WTC11 (cell line): ENCODE measurements around the gene CMTM2. TPM values are rescaled to one million over a fixed set of nuclear protein-coding genes. Genes with fewer than 3 reads are reported as not detected.

ENCODE experiments used
- ATAC-seq: fragments of 200-7000 bp; cut with Tn5 transposase; 2 replicates; pipeline ENCODE4 v1.10.0; 2021; ENCODE audit warnings: mild to moderate bottlenecking, moderate library complexity
- CTCF ChIA-PET: fragments of 300-600 bp; sonication (Branson Sonifier 250); formaldehyde crosslinking; loops from one replicate; lab custom pipeline; 2021; ENCODE audit warnings: antibody characterized with exemption; lab: Charles Lee
- POLR2A ChIA-PET: fragments of 350-600 bp; sonication (Branson Sonifier 250); formaldehyde crosslinking; loops from one replicate; lab custom pipeline; 2021; ENCODE audit warnings: antibody characterized with exemption; lab: Charles Lee
- DNase-seq: peaks from one replicate; pipeline ENCODE4 v3.0.0; 2021; ENCODE audit warnings: low spot score
- H3K27ac Mint-ChIP-seq: 2 replicates; pipeline ENCODE4 v1.8.0; 2021; ENCODE audit warnings: mixed read lengths
- H3K27me3 Mint-ChIP-seq: 2 replicates; pipeline ENCODE4 v1.8.0; 2021; ENCODE audit warnings: low read depth, mild to moderate bottlenecking, moderate library complexity, mixed read lengths
- H3K36me3 Mint-ChIP-seq: 2 replicates; pipeline ENCODE4 v1.8.0; 2021; ENCODE audit warnings: mixed read lengths
- H3K4me1 Mint-ChIP-seq: 2 replicates; pipeline ENCODE4 v1.8.0; 2022; ENCODE audit warnings: mixed read lengths
- H3K4me3 Mint-ChIP-seq: 2 replicates; pipeline ENCODE4 v1.8.0; 2021; ENCODE audit warnings: mild to moderate bottlenecking, moderate library complexity, mixed read lengths
- H3K9me3 Mint-ChIP-seq: 2 replicates; pipeline ENCODE4 v1.8.0; 2021; ENCODE audit warnings: mixed read lengths
- ATF2 ChIP-seq: sonication (generic); formaldehyde crosslinking; IDR thresholded peaks from 2 replicates; pipeline ENCODE4 v1.8.1; 2022; ENCODE audit warnings: low read depth, missing genetic modification reagents, borderline replicate concordance
- ATF3 ChIP-seq: sonication (generic); formaldehyde crosslinking; conservative IDR thresholded peaks from 2 replicates; pipeline ENCODE4 v1.8.1; 2022; ENCODE audit warnings: mild to moderate bottlenecking, missing genetic modification reagents
- CREB1 ChIP-seq: sonication (generic); formaldehyde crosslinking; IDR thresholded peaks from 2 replicates; pipeline ENCODE4 v1.8.0; 2023; ENCODE audit warnings: mild to moderate bottlenecking, missing genetic modification reagents
- E2F1 ChIP-seq: sonication (generic); formaldehyde crosslinking; IDR thresholded peaks from 2 replicates; pipeline ENCODE4 v1.8.0; 2022; ENCODE audit warnings: mild to moderate bottlenecking, missing genetic modification reagents
- E2F5 ChIP-seq: sonication (generic); formaldehyde crosslinking; IDR thresholded peaks from 2 replicates; pipeline ENCODE4 v1.8.1; 2022; ENCODE audit warnings: mild to moderate bottlenecking, moderate library complexity, missing genetic modification reagents
- ETV6 ChIP-seq: sonication (generic); formaldehyde crosslinking; IDR thresholded peaks from 2 replicates; pipeline ENCODE4 v1.8.1; 2022; ENCODE audit warnings: mild to moderate bottlenecking, missing genetic modification reagents
- FOXJ3 ChIP-seq: sonication (generic); formaldehyde crosslinking; IDR thresholded peaks from 2 replicates; pipeline ENCODE4 v1.9.0; 2021; ENCODE audit warnings: missing genetic modification reagents, mild to moderate bottlenecking, borderline replicate concordance
- FOXK1 ChIP-seq: sonication (generic); formaldehyde crosslinking; IDR thresholded peaks from 2 replicates; pipeline ENCODE4 v1.8.0; 2022; ENCODE audit warnings: mild to moderate bottlenecking, moderate library complexity, missing genetic modification reagents
- GRHL2 ChIP-seq: fragments of 250-450 bp; sonication (Bioruptor Pico); IDR thresholded peaks from 2 replicates; pipeline ENCODE4 v1.8.0; 2022; ENCODE audit warnings: mild to moderate bottlenecking, moderate library complexity; ENCODE audit not compliant: insufficient replicate concordance, severe bottlenecking
- KAT7 ChIP-seq: sonication (generic); formaldehyde crosslinking; IDR thresholded peaks from 2 replicates; pipeline ENCODE4 v1.8.1; 2023; ENCODE audit warnings: missing genetic modification reagents, mild to moderate bottlenecking, borderline replicate concordance
- NR1H2 ChIP-seq: sonication (generic); formaldehyde crosslinking; IDR thresholded peaks from 2 replicates; pipeline ENCODE4 v1.9.0; 2021; ENCODE audit warnings: mild to moderate bottlenecking, moderate library complexity, missing genetic modification reagents
- PREB ChIP-seq: sonication (generic); formaldehyde crosslinking; IDR thresholded peaks from 2 replicates; pipeline ENCODE4 v1.8.1; 2022; ENCODE audit warnings: mild to moderate bottlenecking, missing genetic modification reagents, moderate library complexity, borderline replicate concordance
- SMAD3 ChIP-seq: sonication (generic); formaldehyde crosslinking; IDR thresholded peaks from 2 replicates; pipeline ENCODE4 v1.8.0; 2022; ENCODE audit warnings: missing genetic modification reagents, mild to moderate bottlenecking, borderline replicate concordance
- STAT6 ChIP-seq: sonication (generic); formaldehyde crosslinking; conservative IDR thresholded peaks from 2 replicates; pipeline ENCODE4 v1.8.1; 2023; ENCODE audit warnings: mild to moderate bottlenecking, low read depth, missing genetic modification reagents, moderate library complexity
- TEAD1 ChIP-seq: sonication (generic); formaldehyde crosslinking; IDR thresholded peaks from 2 replicates; pipeline ENCODE4 v1.8.0; 2022; ENCODE audit warnings: mild to moderate bottlenecking, missing genetic modification reagents
- TP53 ChIP-seq: sonication (generic); formaldehyde crosslinking; IDR thresholded peaks from 2 replicates; pipeline ENCODE4 v1.8.1; 2023; ENCODE audit warnings: mild to moderate bottlenecking, missing genetic modification reagents
- ZNF416 ChIP-seq: fragments of 250-450 bp; sonication (Bioruptor Pico); IDR thresholded peaks from 2 replicates; pipeline ENCODE4 v1.9.0; 2021; ENCODE audit warnings: mild to moderate bottlenecking, inconsistent platforms
- total RNA-seq: library from RNA; stranded (reverse); gene quantifications from 3 replicates; pipeline ENCODE4 v1.2.3, GENCODE V29; 2021

The CMTM2 gene
- total RNA-seq, 1 experiment from 2014 or later, result not detected

- Mint-ChIP-seq H3K36me3 (no peaks in the 10 kb centered on the region), H3K4me3 (no peak overlapping the region), H3K9me3 (no peaks in the 10 kb centered on the region), H3K4me1 (peaks cover 20% of the 10 kb centered on the region), H3K27me3 (peaks cover 6% of the 10 kb centered on the region), H3K27ac (no peak overlapping the region)
- ChIA-PET POLR2A (no interaction called here), CTCF (no interaction called here)
- DNase-seq (no peak), ATAC-seq (no peak; the same call in 1 of the 2 replicates)
- no peak for TF ChIP-seq PREB (CRISPR knock-in tag)
- no peak for TF ChIP-seq ZNF416
- no peak for TF ChIP-seq ETV6 (CRISPR knock-in tag)
- TF ChIP-seq ATF2 (CRISPR knock-in tag), result no peak
- TF ChIP-seq FOXK1 (CRISPR knock-in tag), result no peak
Observed at GRCh38 chr16:66585481-66586239, 6.4 kb downstream of the CMTM2 start.

GRCh38 chr16:66587881-66588600, 8.8 kb downstream of the CMTM2 start:
- H3K4me1 Mint-ChIP-seq, result peaks cover 17% of the 10 kb centered on the region
- POLR2A ChIA-PET, result no interaction called here
- H3K36me3 Mint-ChIP-seq, result no peaks in the 10 kb centered on the region

More at GRCh38 chr16:66587881-66588600, 8.8 kb downstream of the CMTM2 start:
- Mint-ChIP-seq H3K9me3 (no peaks in the 10 kb centered on the region), H3K4me3 (no peak overlapping the region), H3K27me3 (no peaks in the 10 kb centered on the region), H3K27ac (no peak overlapping the region; the same call in 1 of the 2 replicates)
- CTCF ChIA-PET, result interaction anchor here (1.8 kb wide), 2 partner anchors 8 to 16 kb away, joined by 5 to 23 read pairs; partner anchors contain the start of gene CMTM2
- DNase-seq (no peak), ATAC-seq (no peak)
- TF ChIP-seq FOXJ3, result no peak
- no peak for TF ChIP-seq CREB1 (CRISPR knock-in tag)
- TF ChIP-seq TP53 (CRISPR knock-in tag), result no peak
- TF ChIP-seq TEAD1, result no peak
- no peak for TF ChIP-seq E2F5 (CRISPR knock-in tag)
- TF ChIP-seq NR1H2, result no peak
- no peak for TF ChIP-seq ATF3 (CRISPR knock-in tag)
- TF ChIP-seq GRHL2, result no peak
- no peak for TF ChIP-seq E2F1 (CRISPR knock-in tag)
- no peak for TF ChIP-seq SMAD3 (CRISPR knock-in tag)
- TF ChIP-seq STAT6 (CRISPR knock-in tag), result no peak
- TF ChIP-seq KAT7 (CRISPR knock-in tag), result no peak
- TF ChIP-seq, all 79 proteins: peak for 0
